Measurements from ENCODE around the gene MYO3B.

DNA sequence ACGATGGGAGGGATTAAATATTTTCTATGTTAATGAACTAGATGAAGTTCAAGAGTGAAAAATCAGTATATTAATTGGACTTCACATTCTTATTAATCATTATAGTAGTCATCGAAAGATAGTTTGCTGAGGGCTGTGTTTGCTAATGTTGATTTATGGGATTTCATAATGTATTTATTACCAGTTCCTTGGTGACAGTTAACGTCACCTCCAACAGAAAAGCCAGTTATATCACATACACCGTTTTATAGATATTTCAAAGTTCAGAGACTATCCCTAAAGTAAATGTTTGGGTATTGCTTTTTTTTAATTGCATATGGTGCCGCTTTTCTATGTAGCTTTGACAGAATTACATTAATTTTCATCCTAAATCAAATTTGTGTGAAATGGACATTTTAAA is 487.8 kb downstream of the MYO3B start:
- no peak for TF ChIP-seq KDM4A (IDR thresholded peaks at IDR 0.05; ENCODE audit: low read depth, low read length, severe bottlenecking)
- TF ChIP-seq, protein P1, sequence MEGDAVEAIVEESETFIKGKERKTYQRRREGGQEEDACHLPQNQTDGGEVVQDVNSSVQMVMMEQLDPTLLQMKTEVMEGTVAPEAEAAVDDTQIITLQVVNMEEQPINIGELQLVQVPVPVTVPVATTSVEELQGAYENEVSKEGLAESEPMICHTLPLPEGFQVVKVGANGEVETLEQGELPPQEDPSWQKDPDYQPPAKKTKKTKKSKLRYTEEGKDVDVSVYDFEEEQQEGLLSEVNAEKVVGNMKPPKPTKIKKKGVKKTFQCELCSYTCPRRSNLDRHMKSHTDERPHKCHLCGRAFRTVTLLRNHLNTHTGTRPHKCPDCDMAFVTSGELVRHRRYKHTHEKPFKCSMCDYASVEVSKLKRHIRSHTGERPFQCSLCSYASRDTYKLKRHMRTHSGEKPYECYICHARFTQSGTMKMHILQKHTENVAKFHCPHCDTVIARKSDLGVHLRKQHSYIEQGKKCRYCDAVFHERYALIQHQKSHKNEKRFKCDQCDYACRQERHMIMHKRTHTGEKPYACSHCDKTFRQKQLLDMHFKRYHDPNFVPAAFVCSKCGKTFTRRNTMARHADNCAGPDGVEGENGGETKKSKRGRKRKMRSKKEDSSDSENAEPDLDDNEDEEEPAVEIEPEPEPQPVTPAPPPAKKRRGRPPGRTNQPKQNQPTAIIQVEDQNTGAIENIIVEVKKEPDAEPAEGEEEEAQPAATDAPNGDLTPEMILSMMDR (IDR thresholded peaks at IDR 0.05; ENCODE audit: control extremely low read depth in 1 of 3, insufficient read depth in 1 of 3, low read depth in 1 of 3, low read length in 3 of 3) = no peak
- no peak for TF ChIP-seq SP1 (IDR thresholded peaks at IDR 0.05; ENCODE audit: low read depth, low read length)
- TF ChIP-seq EGR1 (IDR thresholded peaks at IDR 0.05; ENCODE audit: borderline replicate concordance, low read depth, low read length) = no peak
- TF ChIP-seq, protein P2, sequence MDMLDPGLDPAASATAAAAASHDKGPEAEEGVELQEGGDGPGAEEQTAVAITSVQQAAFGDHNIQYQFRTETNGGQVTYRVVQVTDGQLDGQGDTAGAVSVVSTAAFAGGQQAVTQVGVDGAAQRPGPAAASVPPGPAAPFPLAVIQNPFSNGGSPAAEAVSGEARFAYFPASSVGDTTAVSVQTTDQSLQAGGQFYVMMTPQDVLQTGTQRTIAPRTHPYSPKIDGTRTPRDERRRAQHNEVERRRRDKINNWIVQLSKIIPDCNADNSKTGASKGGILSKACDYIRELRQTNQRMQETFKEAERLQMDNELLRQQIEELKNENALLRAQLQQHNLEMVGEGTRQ (IDR thresholded peaks at IDR 0.05; ENCODE audit: low read length) = no peak
- no peak for TF ChIP-seq EP300 (IDR thresholded peaks at IDR 0.05; ENCODE audit: borderline replicate concordance in 1 of 2, low read depth in 2 of 2, low read length in 2 of 2)
- no peak for TF ChIP-seq CHD2 (IDR thresholded peaks at IDR 0.05; ENCODE audit: low read length)
- no peak for TF ChIP-seq TCF12 (IDR thresholded peaks at IDR 0.05; ENCODE audit: low read depth, low read length)
- TF ChIP-seq BACH1 (IDR thresholded peaks at IDR 0.05; ENCODE audit: low read length) = no peak
- no peak for TF ChIP-seq EZH2 (IDR thresholded peaks at IDR 0.05; ENCODE audit: low read depth, low read length, severe bottlenecking)
- TF ChIP-seq, protein P3, sequence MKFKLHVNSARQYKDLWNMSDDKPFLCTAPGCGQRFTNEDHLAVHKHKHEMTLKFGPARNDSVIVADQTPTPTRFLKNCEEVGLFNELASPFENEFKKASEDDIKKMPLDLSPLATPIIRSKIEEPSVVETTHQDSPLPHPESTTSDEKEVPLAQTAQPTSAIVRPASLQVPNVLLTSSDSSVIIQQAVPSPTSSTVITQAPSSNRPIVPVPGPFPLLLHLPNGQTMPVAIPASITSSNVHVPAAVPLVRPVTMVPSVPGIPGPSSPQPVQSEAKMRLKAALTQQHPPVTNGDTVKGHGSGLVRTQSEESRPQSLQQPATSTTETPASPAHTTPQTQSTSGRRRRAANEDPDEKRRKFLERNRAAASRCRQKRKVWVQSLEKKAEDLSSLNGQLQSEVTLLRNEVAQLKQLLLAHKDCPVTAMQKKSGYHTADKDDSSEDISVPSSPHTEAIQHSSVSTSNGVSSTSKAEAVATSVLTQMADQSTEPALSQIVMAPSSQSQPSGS (IDR thresholded peaks at IDR 0.05; ENCODE audit: low read length) = no peak
